Measurements from ENCODE around the gene SBF2. TPM values are rescaled to one million over a fixed set of nuclear protein-coding genes. Genes with fewer than 3 reads are reported as not detected.

SBF2 gene
- total and polyA plus RNA-seq, 2 donors (not counting 3 experiments of a cell fraction or from before 2014, with no cell fraction given), result 15.4 to 42.4 TPM

DNA sequence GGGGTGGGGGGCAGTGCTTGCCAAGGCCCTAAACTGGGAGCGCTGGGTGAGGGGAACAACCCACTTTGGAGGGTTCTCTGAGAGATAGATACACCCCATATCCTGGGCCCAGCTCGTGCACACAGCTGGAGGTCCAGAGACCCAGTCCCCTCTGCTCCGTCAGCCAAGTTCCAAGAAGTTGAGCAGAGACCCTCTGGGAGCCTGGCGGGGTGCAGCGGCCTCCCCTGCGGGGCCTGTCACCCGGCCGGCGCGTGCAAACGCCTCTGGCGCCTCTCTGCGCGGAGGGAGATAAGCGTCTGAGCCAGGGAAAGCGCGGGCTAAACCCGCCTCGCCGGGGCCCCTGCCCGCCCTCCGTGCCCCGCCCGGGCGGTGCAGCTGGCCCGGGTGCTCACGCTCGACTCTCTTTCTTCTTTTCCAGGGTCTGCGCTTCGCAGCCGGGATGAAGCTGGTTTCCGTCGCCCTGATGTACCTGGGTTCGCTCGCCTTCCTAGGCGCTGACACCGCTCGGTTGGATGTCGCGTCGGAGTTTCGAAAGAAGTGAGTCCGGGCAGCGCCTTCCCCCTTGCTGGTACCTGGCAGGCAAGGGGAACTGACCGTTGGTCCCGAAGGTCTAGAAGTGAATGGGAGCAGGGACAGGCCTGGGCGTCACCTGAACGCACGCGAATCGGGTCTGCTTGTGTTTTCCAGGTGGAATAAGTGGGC is 11.4 kb upstream of the SBF2 start:
- H3K9ac ChIP-seq (replicated peaks; ENCODE audit: extremely low read depth, insufficient read depth, low read length), result peak overlapping the region; percentile 72
- peak overlapping the region; percentile 80 for H3K27ac ChIP-seq (ENCODE audit: insufficient read depth, low read depth, low read length)
- ChIA-PET CTCF (interaction anchor here (0.6 to 9.0 kb wide), 19 partner anchors 10 to 630 kb away, joined by 3 to 104 read pairs (median 5); partner anchors contain the start of gene SBF2), POLR2A (interaction anchor here (0.6 to 3.2 kb wide), 42 partner anchors 9 to 845 kb away, joined by 3 to 43 read pairs (median 4); partner anchors contain the start of genes EIF4G2, RNF141, WEE1 and ZNF143)
- H3K79me2 ChIP-seq (ENCODE audit: control insufficient read depth, insufficient read depth, low read length), result peaks cover 20% of the 10 kb centered on the region
- peak overlapping the region; percentile 55 for H2AFZ ChIP-seq (ENCODE audit: low read depth, low read length)
- DNase-seq (ENCODE audit: low read depth, low spot score), result no peak
- dilution Hi-C loops (cut with MboI; ENCODE audit: extremely low pct_ligation_motif_present, low sequenced_read_pairs) (no loop called here), intact Hi-C loops (cut with micrococcal nuclease) (loop anchor here (5.0 kb wide), 2 partner anchors 398 to 693 kb away; no protein-coding TSS in a partner anchor)
- no peaks in the 10 kb centered on the region for H3K9me3 ChIP-seq (replicated peaks; ENCODE audit: control insufficient read depth, insufficient read depth, low read length)
- FAIRE-seq, result peak; percentile 72
- H3K36me3 ChIP-seq (ENCODE audit: control insufficient read depth in 2 of 2, extremely low read depth in 1 of 2, insufficient read depth in 2 of 2, low read length in 2 of 2), result no peaks in the 10 kb centered on the region
- TF ChIP-seq GATA2 (IDR thresholded peaks at IDR 0.05; ENCODE audit: insufficient read depth, insufficient read length, low read depth, low read length), result peak; percentile 10
- no peak for TF ChIP-seq FOS (IDR thresholded peaks at IDR 0.05; ENCODE audit: borderline replicate concordance, insufficient read depth, low read length)
- no peak for TF ChIP-seq EZH2 (IDR thresholded peaks at IDR 0.05; ENCODE audit: borderline replicate concordance, low read depth, low read length, severe bottlenecking)
- no peaks in the 10 kb centered on the region for H3K9me1 ChIP-seq (replicated peaks; ENCODE audit: control insufficient read depth, extremely low read depth, insufficient read depth, low read length)
- BruUV-seq (replicated peaks), result TSS peak; percentile 78
- peaks cover 48% of the 10 kb centered on the region for H3K4me1 ChIP-seq (ENCODE audit: control insufficient read depth, extremely low read depth, insufficient read depth, low read length)
- H3K27me3 ChIP-seq (ENCODE audit: control insufficient read depth in 2 of 2, insufficient read depth in 2 of 2, low read length in 2 of 2), result no peaks in the 10 kb centered on the region
- H4K20me1 ChIP-seq (replicated peaks; ENCODE audit: control insufficient read depth, extremely low read depth, insufficient read depth, low read length), result no peaks in the 10 kb centered on the region
- peak overlapping the region; percentile 91 for H3K4me2 ChIP-seq (ENCODE audit: insufficient read depth, low read length)
- peak overlapping the region; percentile 91 to 95 (median 93) for H3K4me3 ChIP-seq (replicated peaks in 1 of 3; ENCODE audit: insufficient read depth in 1 of 3, low read depth in 1 of 3, low read length in 3 of 3)

GRCh38 chr11:10304495-10305261 is 10.7 kb upstream of the SBF2 start, which contains the start of gene ADM:
Gene ADM (plus strand): TSS chr11:10305073. CDS start chr11:10305701, 628 bp downstream.
- Histone ChIP-seq H3K36me3 (ENCODE audit: control insufficient read depth in 2 of 2, extremely low read depth in 1 of 2, insufficient read depth in 2 of 2, low read length in 2 of 2) (no peaks in the 10 kb centered on the region), H3K9me3 (replicated peaks; ENCODE audit: control insufficient read depth, insufficient read depth, low read length) (no peaks in the 10 kb centered on the region), H3K4me3 (replicated peaks in 1 of 3; ENCODE audit: insufficient read depth in 1 of 3, low read depth in 1 of 3, low read length in 3 of 3) (peak within 1 kb of the TSS; percentile 91 to 95 (median 93)), H3K27me3 (ENCODE audit: control insufficient read depth in 2 of 2, insufficient read depth in 2 of 2, low read length in 2 of 2) (no peaks in the 10 kb centered on the region), H3K9ac (replicated peaks; ENCODE audit: extremely low read depth, insufficient read depth, low read length) (peak within 1 kb of the TSS; percentile 72), H3K4me1 (ENCODE audit: control insufficient read depth, extremely low read depth, insufficient read depth, low read length) (peaks cover 45% of the 10 kb centered on the region), H3K4me2 (ENCODE audit: insufficient read depth, low read length) (peak within 1 kb of the TSS; percentile 91), H3K9me1 (replicated peaks; ENCODE audit: control insufficient read depth, extremely low read depth, insufficient read depth, low read length) (no peaks in the 10 kb centered on the region), H3K27ac (ENCODE audit: insufficient read depth, low read depth, low read length) (peak within 1 kb of the TSS; percentile 80), H2AFZ (ENCODE audit: low read depth, low read length) (peak within 1 kb of the TSS; percentile 93), H4K20me1 (replicated peaks; ENCODE audit: control insufficient read depth, extremely low read depth, insufficient read depth, low read length) (no peaks in the 10 kb centered on the region), H3K79me2 (ENCODE audit: control insufficient read depth, insufficient read depth, low read length) (peaks cover 20% of the 10 kb centered on the region)
- peak; percentile 2 for TF ChIP-seq MAX (IDR thresholded peaks at IDR 0.05; ENCODE audit: insufficient read depth, insufficient read length)
- peak; percentile 67 to 69 for TF ChIP-seq CTCF (IDR thresholded peaks at IDR 0.05; ENCODE audit: extremely low read depth in 1 of 2, insufficient read depth in 1 of 2, low read depth in 1 of 2, low read length in 2 of 2)
- peak; percentile 100 for TF ChIP-seq POLR2A (IDR thresholded peaks at IDR 0.05; ENCODE audit: low read depth, low read length)
- peak; percentile 99 for TF ChIP-seq POLR2AphosphoS5 (IDR thresholded peaks at IDR 0.05; ENCODE audit: insufficient read depth, low read depth, low read length)
- no peak for TF ChIP-seq MYC (IDR thresholded peaks at IDR 0.05; ENCODE audit: low read depth, low read length)
- TF ChIP-seq FOS (IDR thresholded peaks at IDR 0.05; ENCODE audit: borderline replicate concordance, insufficient read depth, low read length), result no peak
- POLR2A ChIA-PET, result interaction anchor here (0.5 to 3.2 kb wide), 44 partner anchors 9 to 844 kb away, joined by 3 to 43 read pairs (median 5); partner anchors contain the start of genes RNF141, WEE1 and ZNF143
- FAIRE-seq, result peak; percentile 85
- peak; percentile 94 for DNase-seq (ENCODE audit: low read depth, low spot score)
- dilution Hi-C loops (cut with MboI; ENCODE audit: extremely low pct_ligation_motif_present, low sequenced_read_pairs) (no loop called here), intact Hi-C loops (cut with micrococcal nuclease) (loop anchor here (1.0 to 5.0 kb wide), 3 partner anchors 331 to 692 kb away; no protein-coding TSS in a partner anchor)
- CTCF ChIA-PET, result interaction anchor here (0.6 to 9.0 kb wide), 22 partner anchors 9 to 545 kb away, joined by 3 to 104 read pairs (median 4); partner anchors contain the start of genes RNF141 and SBF2
- TSS peak; percentile 7 for BruUV-seq (replicated peaks)
